IMR-90 (cell line): ENCODE data around the gene LRCH3. TPM values are rescaled to one million over a fixed set of nuclear protein-coding genes. Genes with fewer than 3 reads are reported as not detected.
A peak's percentile ranks its signal among the peaks of the same experiment; 100 is the strongest.

Experiments used
- ATAC-seq: fragments of 200-7000 bp; cut with Tn5 transposase; 2 replicates; pipeline ENCODE4 v1.9.1; 2020; ENCODE audit warnings: low read depth, mild to moderate bottlenecking, moderate library complexity
- BruUV-seq: library from RNA; stranded (reverse); fragments of 400-500 nt; replicated peaks from 2 replicates; lab custom pipeline; 2021; lab: Mats Ljungman, UMichigan
- CTCF ChIA-PET: fragments of 300-600 bp; formaldehyde crosslinking; extraction: SDS; loops from one replicate; lab custom pipeline; 2021; ENCODE audit warnings: antibody characterized with exemption; lab: Yijun Ruan, JAX
- POLR2A ChIA-PET: fragments of 300-600 bp; sonication (Branson Sonifier 250); formaldehyde crosslinking; loops from one replicate; lab custom pipeline; 2022; ENCODE audit warnings: antibody characterized with exemption; ENCODE audit not compliant: unreplicated experiment; lab: Charles Lee
- DNase-seq: peaks from one replicate; pipeline ENCODE4 v3.0.0; 2013
- H2AFZ ChIP-seq: replicated peaks from 2 replicates; pipeline ENCODE3; 2013; ENCODE audit warnings: low read length, mild to moderate bottlenecking; ENCODE audit not compliant: poor library complexity
- H2AK5ac ChIP-seq: 2 replicates; pipeline ENCODE4 v1.6.1; 2013; ENCODE audit warnings: low read depth, low read length, inconsistent platforms
- H2AK9ac ChIP-seq: replicated peaks from 2 replicates; pipeline ENCODE3; 2013; ENCODE audit warnings: mild to moderate bottlenecking, low read depth, low read length, moderate library complexity; ENCODE audit not compliant: poor library complexity
- H2BK120ac ChIP-seq: 2 replicates; pipeline ENCODE4 v1.6.1; 2013; ENCODE audit warnings: low read depth, low read length, inconsistent platforms
- H2BK15ac ChIP-seq: 3 replicates; pipeline ENCODE4 v1.6.1; 2013; ENCODE audit warnings: low read depth, low read length, inconsistent platforms
- H2BK20ac ChIP-seq: 2 replicates; pipeline ENCODE4 v1.6.1; 2013; ENCODE audit warnings: low read depth, mild to moderate bottlenecking, inconsistent platforms, low read length, moderate library complexity
- H2BK5ac ChIP-seq: 2 replicates; pipeline ENCODE4 v1.6.1; 2013; ENCODE audit warnings: mild to moderate bottlenecking, low read depth, low read length, inconsistent platforms; ENCODE audit not compliant: poor library complexity, severe bottlenecking
- H3K14ac ChIP-seq: replicated peaks from 2 replicates; pipeline ENCODE4 v1.6.1; 2013; ENCODE audit warnings: low read depth, low read length, inconsistent platforms
- H3K18ac ChIP-seq: 2 replicates; pipeline ENCODE4 v1.6.1; 2013; ENCODE audit warnings: low read depth, low read length, control low read depth
- H3K23ac ChIP-seq: 2 replicates; pipeline ENCODE4 v1.6.1; 2013; ENCODE audit warnings: low read depth, low read length, inconsistent platforms
- H3K27ac ChIP-seq: 2 replicates; pipeline ENCODE4 v1.5.1; 2013; ENCODE audit warnings: mild to moderate bottlenecking, control low read depth, low read length; ENCODE audit not compliant: insufficient read depth
- H3K27me3 ChIP-seq: 2 replicates; pipeline ENCODE4 v1.6.1; 2013; ENCODE audit warnings: low read length; ENCODE audit not compliant: control insufficient read depth, insufficient read depth
- H3K36me3 ChIP-seq: 2 replicates; pipeline ENCODE4 v1.6.1; 2013; ENCODE audit warnings: low read length, mixed read lengths; ENCODE audit not compliant: control insufficient read depth, insufficient read depth
- H3K4ac ChIP-seq: 2 replicates; pipeline ENCODE4 v1.6.1; 2013; ENCODE audit warnings: low read depth, low read length, inconsistent platforms
- H3K4me1 ChIP-seq: 2 replicates; pipeline ENCODE4 v1.6.1; 2013; ENCODE audit warnings: low read length, mixed read lengths; ENCODE audit not compliant: control insufficient read depth, insufficient read depth
- H3K4me2 ChIP-seq: 2 replicates; pipeline ENCODE4 v1.6.1; 2013; ENCODE audit warnings: low read depth, mild to moderate bottlenecking, control low read depth, low read length, moderate library complexity
- H3K4me3 ChIP-seq: 2 replicates; pipeline ENCODE4 v1.5.1; 2013; ENCODE audit warnings: low read depth, mild to moderate bottlenecking, control low read depth, low read length, moderate library complexity; ENCODE audit not compliant: insufficient read depth
- H3K56ac ChIP-seq: 2 replicates; pipeline ENCODE4 v1.6.1; 2013; ENCODE audit warnings: low read length, inconsistent platforms; ENCODE audit not compliant: insufficient read depth; ENCODE audit errors: extremely low read depth
- H3K79me1 ChIP-seq, 2 experiments: 2 replicates each; pipeline ENCODE4 v1.6.1; 2013; ENCODE audit warnings: low read length in 2 of 2, inconsistent platforms in 1 of 2, low read depth in 1 of 2
- H3K9ac ChIP-seq: 2 replicates; pipeline ENCODE4 v1.6.1; 2013; ENCODE audit warnings: low read depth, low read length, control low read depth
- H3K9me1 ChIP-seq: 2 replicates; pipeline ENCODE4 v1.6.1; 2013; ENCODE audit warnings: low read length, inconsistent platforms; ENCODE audit not compliant: insufficient read depth
- H3K9me3 ChIP-seq: 2 replicates; pipeline ENCODE4 v1.6.1; 2013; ENCODE audit warnings: low read length; ENCODE audit not compliant: control insufficient read depth, insufficient read depth
- H4K20me1 ChIP-seq: 2 replicates; pipeline ENCODE4 v1.6.1; 2013; ENCODE audit warnings: low read length, inconsistent platforms; ENCODE audit not compliant: insufficient read depth
- H4K5ac ChIP-seq: 2 replicates; pipeline ENCODE4 v1.6.1; 2013; ENCODE audit warnings: mild to moderate bottlenecking, low read depth, low read length, control low read depth
- H4K8ac ChIP-seq, 2 experiments: 2 replicates each; pipeline ENCODE4 v1.6.1; 2013; ENCODE audit warnings: low read depth in 2 of 2, low read length in 2 of 2, control low read depth in 1 of 2, inconsistent platforms in 1 of 2
- H4K91ac ChIP-seq: 2 replicates; pipeline ENCODE4 v1.6.1; 2013; ENCODE audit warnings: low read depth, low read length, inconsistent platforms; ENCODE audit not compliant: insufficient read depth
- MAZ ChIP-seq: IDR thresholded peaks from 2 replicates; pipeline ENCODE4 v1.6.1; 2012; ENCODE audit warnings: low read depth, mild to moderate bottlenecking, low read length, improper control_type of control experiment, moderate library complexity, borderline replicate concordance
- WGBS, 2 experiments: methylation state at CpG; one replicate each; pipeline versions ENCODE4 v1.1.5 to v1.1.7; 2013; ENCODE audit warnings: missing lambda C conversion rate in 2 of 2; ENCODE audit not compliant: insufficient read length in 1 of 2; ENCODE audit errors: extremely low coverage in 2 of 2; 5-methylcytosine and 5-hydroxymethylcytosine counted together
- dilution Hi-C: fragments of 300-500 bp; cut with HindIII; formaldehyde crosslinking; loops from one replicate; pipeline ENCODE4 v1.14.3; 2018; ENCODE audit warnings: low sequenced_read_pairs; ENCODE audit not compliant: unreplicated experiment
- in situ Hi-C: fragments of 300-500 bp; cut with MboI; formaldehyde crosslinking; loops from 3 replicates; pipeline ENCODE4 v1.14.3; 2019; ENCODE audit warnings: low sequenced_read_pairs, inconsistent platforms, mixed read lengths
- intact Hi-C: fragments of 100-400 bp; cut with micrococcal nuclease; formaldehyde crosslinking; loops from 2 replicates; pipeline ENCODE4 v1.10.0; 2022
- polyA plus RNA-seq, 3 experiments: library from polyadenylated mRNA; depleted of rRNA; stranded (reverse); fragments of >200 nt; gene quantifications; 2 replicates each; pipeline ENCODE4 v1.2.3, GENCODE V29; 2012; ENCODE audit warnings: low replicate concordance in 1 of 3
- total RNA-seq: library from RNA; depleted of rRNA; stranded (reverse); fragments of >200 nt; gene quantifications from 2 replicates; pipeline ENCODE4 v1.2.3, GENCODE V29; 2012
- TF ChIP-seq, protein P1 (sequence below): fragments of 150-350 bp; IDR thresholded peaks from 2 replicates; pipeline ENCODE4 v1.6.1; 2017; ENCODE audit warnings: mild to moderate bottlenecking, antibody characterized with exemption, low read length, low read depth

LRCH3 gene
- total and polyA plus RNA-seq, 2 of the 4 experiments (the other 2 are of a cell fraction), result 28.5 to 40.5 TPM

- H3K9ac ChIP-seq, result no peak overlapping the region
- DNase-seq, result no peak
- no peak overlapping the region for H3K56ac ChIP-seq
- CTCF ChIA-PET, result interaction anchor here (0.6 kb wide), 1 partner anchor 817 kb away, joined by 3 read pairs; no protein-coding TSS in a partner anchor
- H3K23ac ChIP-seq, result no peak overlapping the region; the same call in 1 of the 2 replicates
- no peak overlapping the region for H2AFZ ChIP-seq
- H3K36me3 ChIP-seq, result no peaks in the 10 kb centered on the region
- no peak overlapping the region for H2BK120ac ChIP-seq
- H3K27me3 ChIP-seq, result no peaks in the 10 kb centered on the region
- WGBS, 2 experiments, result no CpG with 5 or more reads among the region's 4 CpGs
- in situ Hi-C loops (no loop called here), dilution Hi-C loops (no loop called here), intact Hi-C loops (no loop called here)
- no peak overlapping the region for H2BK5ac ChIP-seq
- H3K79me1 ChIP-seq, result peaks cover 7 to 13% of the 10 kb centered on the region in 2 experiments; a peak in 3 of 4 replicates
- H3K4ac ChIP-seq, result no peak overlapping the region; the same call in 1 of the 2 replicates
- no peak overlapping the region for H3K27ac ChIP-seq
- peaks cover 21% of the 10 kb centered on the region for H4K20me1 ChIP-seq
- H2AK9ac ChIP-seq, result no peak overlapping the region
- no peak overlapping the region for H3K18ac ChIP-seq
- TF ChIP-seq, protein P1, sequence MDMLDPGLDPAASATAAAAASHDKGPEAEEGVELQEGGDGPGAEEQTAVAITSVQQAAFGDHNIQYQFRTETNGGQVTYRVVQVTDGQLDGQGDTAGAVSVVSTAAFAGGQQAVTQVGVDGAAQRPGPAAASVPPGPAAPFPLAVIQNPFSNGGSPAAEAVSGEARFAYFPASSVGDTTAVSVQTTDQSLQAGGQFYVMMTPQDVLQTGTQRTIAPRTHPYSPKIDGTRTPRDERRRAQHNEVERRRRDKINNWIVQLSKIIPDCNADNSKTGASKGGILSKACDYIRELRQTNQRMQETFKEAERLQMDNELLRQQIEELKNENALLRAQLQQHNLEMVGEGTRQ, result no peak
- TF ChIP-seq MAZ, result no peak
- no peak overlapping the region for H4K91ac ChIP-seq
- H3K14ac ChIP-seq, result 0 out of 2 replicates have a peak overlapping the region, but pooled peaks have one; percentile 45
- H3K4me2 ChIP-seq, result no peak overlapping the region
- no peak overlapping the region for H2BK15ac ChIP-seq
- H3K4me3 ChIP-seq, result no peak overlapping the region
- no peak overlapping the region for H2BK20ac ChIP-seq
- no peak for ATAC-seq
- H4K8ac ChIP-seq, result no peak overlapping the region
- BruUV-seq, result no TSS peak
- H4K5ac ChIP-seq, result no peak overlapping the region
- no peaks in the 10 kb centered on the region for H3K9me3 ChIP-seq
- H3K4me1 ChIP-seq, result no peaks in the 10 kb centered on the region
- POLR2A ChIA-PET, result no interaction called here
- no peak overlapping the region for H2AK5ac ChIP-seq
- no peaks in the 10 kb centered on the region for H3K9me1 ChIP-seq
Measured at GRCh38 chr3:197746801-197747237, 44.2 kb upstream of the LRCH3 start.
